HG02973 (cell line): ENCODE results near the gene ZNF454.

Source experiments
- ATAC-seq: cut with Tn5 transposase; IDR thresholded peaks from one replicate; pipeline ENCODE4 v1.9.1; 2021; ENCODE audit warnings: moderate library complexity; ENCODE audit not compliant: unreplicated experiment

ZNF454 gene

DNA sequence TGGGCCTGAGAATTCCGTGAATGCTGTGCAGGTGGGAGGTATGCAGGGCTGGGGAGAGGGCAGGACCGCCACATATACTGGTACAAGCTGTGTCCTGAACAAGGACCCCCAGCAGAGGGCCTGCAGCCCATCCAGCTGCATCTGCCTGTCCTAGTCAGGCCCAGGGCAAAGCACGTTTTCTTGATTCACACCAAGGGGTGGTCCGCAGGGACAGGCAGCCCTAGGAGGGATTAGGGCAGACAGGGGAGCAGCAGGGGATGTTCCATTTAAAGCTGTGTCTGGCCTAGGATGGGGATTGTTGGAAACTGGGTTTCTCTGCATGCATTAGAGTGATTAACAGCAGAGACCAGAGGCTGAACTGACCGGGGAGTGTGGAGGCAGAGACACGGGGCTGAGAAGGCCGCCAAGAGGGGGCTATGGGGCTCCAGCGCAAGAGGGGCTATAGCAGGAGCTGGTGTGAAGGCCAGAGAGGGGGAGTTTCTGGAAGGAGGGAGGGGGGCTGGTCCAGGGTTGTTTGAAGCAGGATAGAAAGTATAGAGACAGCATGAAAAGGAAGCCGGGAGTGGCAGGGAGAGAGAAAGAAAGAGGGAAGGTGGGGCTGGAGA lies 51.4 kb downstream of the ZNF454 start:
- ATAC-seq: no peak

DNA sequence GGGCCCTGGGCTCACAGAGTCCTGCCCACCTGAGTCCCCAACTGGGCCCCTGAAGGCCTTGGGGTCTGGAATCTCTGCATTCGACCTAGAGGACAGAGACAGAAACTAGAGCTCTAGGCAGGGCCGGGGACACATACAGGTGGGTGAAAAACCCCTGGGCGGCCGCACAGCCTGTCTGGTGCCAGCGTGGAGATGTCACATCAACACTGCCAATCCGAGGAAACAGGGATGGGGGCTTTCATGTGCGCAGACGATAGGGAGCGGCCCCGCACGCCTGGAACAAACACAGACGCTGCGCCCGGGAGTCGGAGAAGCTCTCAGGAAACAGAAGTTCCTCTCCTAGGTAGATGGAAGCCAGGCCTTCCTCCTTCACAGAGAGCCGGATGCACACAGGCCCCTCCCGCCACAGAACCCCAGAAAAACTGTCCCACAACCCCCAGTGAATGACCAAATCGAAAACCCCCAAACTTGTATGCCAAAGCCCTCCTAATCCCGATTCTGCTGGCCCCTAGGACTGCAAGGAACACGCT lies 52.3 kb downstream of the ZNF454 start:
- ATAC-seq: no peak

DNA sequence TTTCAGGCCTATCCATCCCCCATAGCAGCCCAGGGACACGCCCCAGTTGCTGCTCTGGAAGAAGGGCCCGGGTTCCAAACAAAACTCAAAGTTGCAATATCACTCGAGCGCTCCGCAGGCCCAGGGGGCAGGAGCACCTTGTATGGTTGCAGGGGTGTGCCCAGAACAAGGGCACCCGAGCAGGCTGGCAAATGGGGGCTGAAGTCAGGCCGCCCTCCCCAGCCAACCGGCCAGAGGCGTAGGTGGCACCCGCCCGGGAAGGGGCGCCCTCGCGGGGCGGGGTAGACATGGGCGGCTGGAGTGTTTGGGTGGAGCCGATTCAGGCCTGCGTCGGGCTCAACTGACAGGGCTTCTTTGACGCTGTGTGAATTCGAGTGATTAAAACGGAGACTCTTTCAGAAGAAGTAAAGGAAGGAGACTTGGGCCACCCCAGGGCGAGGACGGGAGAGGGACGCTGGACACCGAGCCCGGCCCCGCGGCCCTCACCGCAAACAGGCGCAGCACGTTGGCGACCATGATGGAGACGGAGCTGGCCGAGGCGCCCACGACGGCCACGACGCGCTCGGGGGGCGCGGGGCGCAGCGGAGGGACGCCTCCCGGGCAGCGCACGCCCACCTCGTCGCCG lies 53.1 kb downstream of the ZNF454 start:
- no peak for ATAC-seq

DNA sequence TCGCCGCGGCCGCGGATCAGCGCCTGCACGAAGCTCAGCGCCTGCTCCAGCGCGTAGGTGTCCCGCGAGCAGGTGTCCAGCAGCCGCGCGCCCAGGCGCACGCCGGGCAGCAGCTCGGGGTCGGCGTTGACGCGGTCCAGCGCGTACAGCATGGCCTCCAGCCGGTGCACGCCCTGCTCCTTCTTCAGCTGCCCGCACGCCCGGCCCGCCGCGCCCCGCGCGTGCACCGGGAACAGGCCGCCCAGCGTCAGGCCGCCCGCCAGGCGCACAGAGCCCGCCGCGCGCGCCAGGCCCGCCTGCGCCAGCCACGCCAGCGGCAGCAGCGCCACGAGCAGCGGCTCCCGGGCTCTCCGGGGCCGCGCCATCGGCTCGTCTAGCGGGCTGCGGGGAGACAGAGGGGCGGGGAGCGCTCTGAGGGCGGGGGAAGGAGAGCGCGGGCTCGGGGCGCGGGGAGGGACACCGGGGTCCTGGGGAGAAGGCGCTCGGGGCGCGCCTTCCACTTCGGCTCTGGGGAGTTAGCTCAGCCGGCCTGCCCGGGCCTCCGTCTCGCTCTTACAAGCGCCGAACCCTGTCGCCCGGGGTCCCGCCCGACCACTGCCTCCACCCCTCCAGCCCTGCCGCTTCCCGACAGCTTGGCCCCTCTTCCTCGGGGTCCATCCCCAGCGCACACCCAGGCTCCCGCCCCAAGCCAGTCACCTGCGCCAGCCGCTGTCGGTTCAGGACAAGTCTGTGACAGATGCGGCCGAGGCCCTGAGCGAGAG lies 53.8 kb downstream of the ZNF454 start, which contains the start of gene GRM6:
Gene GRM6 (minus strand): TSS at position 741 of the 761 bp plus-strand sequence. CDS start 376 bp downstream, at position 365.
- no peak for ATAC-seq

DNA sequence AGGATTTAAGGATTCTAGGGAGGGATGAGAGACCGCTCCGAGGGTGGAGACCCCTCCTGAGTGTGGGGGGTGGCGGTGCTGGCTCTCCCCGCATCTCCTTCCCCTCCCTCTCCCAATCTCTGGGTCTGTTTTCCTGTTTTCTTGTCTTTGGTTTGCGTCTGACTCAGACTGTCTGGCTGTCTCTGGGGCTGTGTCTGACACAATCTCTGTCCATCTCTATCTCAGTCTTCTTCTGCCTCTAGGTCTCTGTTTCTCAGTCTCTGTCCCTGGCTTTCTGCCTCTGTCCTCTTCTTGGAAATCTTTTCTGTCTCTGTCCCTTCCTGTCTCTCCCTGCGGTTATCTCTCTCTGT lies 54.3 kb downstream of the ZNF454 start:
- no peak for ATAC-seq

DNA sequence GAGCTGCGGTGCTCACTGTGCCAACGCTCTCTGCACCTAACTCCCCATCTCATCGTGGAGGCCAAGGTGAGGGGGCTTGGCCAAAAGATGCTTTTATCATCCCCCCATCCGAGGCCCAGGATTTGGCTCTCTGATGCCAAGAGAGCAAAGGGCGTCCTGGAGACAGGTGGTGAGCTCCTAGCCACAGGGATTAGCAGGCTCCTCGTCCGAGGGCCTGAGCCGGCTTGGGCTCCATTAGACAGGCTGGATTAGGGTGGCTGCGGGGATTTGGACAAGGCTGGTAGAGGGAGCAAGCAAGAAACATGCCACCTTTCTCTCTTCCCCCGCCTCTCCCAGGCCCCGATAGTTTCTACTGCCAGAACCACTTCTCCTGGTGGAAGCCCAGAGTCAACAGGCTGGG lies 55.2 kb downstream of the ZNF454 start:
- ATAC-seq: no peak

DNA sequence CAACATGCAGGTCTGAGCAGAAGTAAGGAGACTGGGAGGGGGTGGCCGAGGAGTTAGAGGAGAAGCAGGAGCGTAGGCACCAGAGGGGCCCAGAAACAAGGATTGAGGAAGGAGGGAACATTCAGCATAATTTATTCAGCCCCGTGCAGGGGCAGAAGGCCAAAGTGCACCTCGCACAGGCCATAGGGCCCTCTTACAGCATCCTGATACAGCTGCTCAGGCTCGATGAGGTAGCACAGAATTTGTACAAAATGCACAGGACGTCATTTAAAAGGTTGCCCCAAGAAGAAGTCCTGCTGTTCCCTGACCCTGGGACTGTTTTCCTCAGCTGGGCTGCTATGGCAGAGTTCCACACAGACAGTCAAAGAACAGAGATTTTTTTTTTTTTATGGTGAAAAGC lies 56.2 kb downstream of the ZNF454 start:
- no peak for ATAC-seq

DNA sequence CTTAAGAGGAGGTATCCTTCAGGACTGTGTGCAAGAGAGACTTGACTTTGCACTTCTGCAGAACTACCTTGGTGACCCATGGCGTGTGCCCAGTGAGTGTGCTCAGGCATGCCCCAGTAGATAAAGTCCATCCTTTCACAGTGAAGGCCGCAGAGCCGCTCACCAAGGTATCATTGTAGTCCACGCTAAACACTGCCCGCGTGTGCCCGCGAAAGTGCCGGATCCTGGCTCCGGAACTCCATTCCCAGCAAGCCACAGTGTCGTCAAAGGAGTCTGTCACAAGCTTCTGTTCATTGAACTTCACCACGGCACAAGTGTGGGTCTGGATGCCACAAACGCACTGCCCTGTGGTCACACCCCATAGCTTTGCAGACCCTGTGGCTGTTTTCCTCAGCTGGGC lies 57.4 kb downstream of the ZNF454 start:
- ATAC-seq: no peak

DNA sequence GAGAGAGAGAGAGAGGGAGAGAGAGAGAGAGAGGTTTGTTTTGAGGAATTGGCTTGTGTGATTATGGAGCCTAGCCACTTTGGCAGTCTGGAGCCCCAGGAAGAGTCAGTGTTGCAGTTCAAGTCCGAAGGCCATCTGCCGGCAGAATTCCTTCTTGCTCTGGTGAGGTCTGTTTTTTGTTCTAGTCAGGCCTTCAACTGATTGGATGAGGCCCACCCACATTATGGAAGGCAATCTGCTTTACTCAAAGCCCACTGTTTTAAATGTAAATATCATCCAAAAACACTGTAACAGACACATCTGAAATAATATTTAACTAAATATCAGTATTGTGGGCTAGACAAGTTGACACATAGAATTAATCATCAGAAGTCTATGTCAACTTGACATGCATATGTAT lies 65.6 kb downstream of the ZNF454 start:
- ATAC-seq: no peak

DNA sequence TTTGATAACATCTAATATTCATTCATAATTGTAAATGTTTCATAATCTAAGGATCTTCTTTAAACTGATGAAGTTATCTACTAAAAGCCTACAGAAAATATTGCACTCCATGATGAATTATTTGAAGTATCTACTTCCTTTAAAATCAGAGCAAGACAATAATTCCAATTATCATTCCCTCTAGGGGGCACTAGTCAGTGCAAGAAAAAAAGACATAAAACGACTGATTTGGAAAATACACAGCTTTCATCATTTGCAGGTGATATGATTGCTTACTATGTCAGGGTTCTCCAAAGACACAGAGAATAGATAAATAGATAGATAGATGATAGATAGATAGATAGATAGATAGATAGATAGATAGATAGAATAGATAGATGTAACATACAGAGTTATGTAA lies 67.7 kb downstream of the ZNF454 start:
- ATAC-seq: no peak
